SH-SY5Y (cell line): Measurements from ENCODE around the gene MED29.

Experiments used
- GATA2 ChIP-seq: IDR thresholded peaks from 2 replicates; pipeline ENCODE4 v1.6.1; 2011; ENCODE audit warnings: mild to moderate bottlenecking, low read depth, low read length
- GATA3 ChIP-seq: IDR thresholded peaks from 2 replicates; pipeline ENCODE4 v1.6.1; 2011; ENCODE audit warnings: low read depth, mild to moderate bottlenecking, low read length, moderate library complexity

GRCh38 chr19:39403331-39404312, 12.4 kb downstream of the MED29 start:
- no peak for TF ChIP-seq GATA2
- TF ChIP-seq GATA3 = no peak
